Upper lobe of right lung (tissue), 1 donor: ENCODE data around the gene DNASE1L2. TPM values are rescaled to one million over a fixed set of nuclear protein-coding genes. Genes with fewer than 3 reads are reported as not detected.
A peak's percentile ranks its signal among the peaks of the same experiment; 100 is the strongest.

Experiments used
- ATAC-seq: fragments of 200-7000 bp; cut with Tn5 transposase; one replicate; pipeline ENCODE4 v1.9.1; 2020; ENCODE audit warnings: mild to moderate bottlenecking, moderate library complexity
- DNase-seq: peaks from one replicate; pipeline ENCODE4 v3.0.0-alpha.2; 2020
- H3K27ac ChIP-seq: fragments of 200-600 bp; one replicate; pipeline ENCODE4 v1.8.0; 2022
- H3K27me3 ChIP-seq: fragments of 200-600 bp; one replicate; pipeline ENCODE4 v1.8.0; 2022; ENCODE audit warnings: mild to moderate bottlenecking
- H3K36me3 ChIP-seq: fragments of 200-600 bp; one replicate; pipeline ENCODE4 v1.8.0; 2022
- H3K4me1 ChIP-seq: fragments of 200-600 bp; one replicate; pipeline ENCODE4 v1.8.0; 2022
- H3K4me3 ChIP-seq: fragments of 200-600 bp; one replicate; pipeline ENCODE4 v1.8.0; 2022; ENCODE audit warnings: mild to moderate bottlenecking
- H3K9me3 ChIP-seq: fragments of 200-600 bp; one replicate; pipeline ENCODE4 v1.8.0; 2022
- CTCF ChIP-seq: fragments of 200-600 bp; IDR thresholded peaks from one replicate; pipeline ENCODE4 v1.8.0; 2022; ENCODE audit warnings: antibody characterized with exemption
- intact Hi-C: fragments of 100-400 bp; cut with DNase I; formaldehyde crosslinking; loops from one replicate; pipeline ENCODE4 v1.11.0; 2022
- total RNA-seq: library from RNA; stranded (reverse); fragmentation: NEBNext Ultra II Directional; extraction: Animal tissue kit (Norgen Biotek cat#: 25700); gene quantifications from one replicate; pipeline ENCODE4 v1.2.1, GENCODE V29; 2021
- donor health status: DM: no; HTN: yes; CAD: no; lungs with severe emphysema.

Gene DNASE1L2
- total RNA-seq, 1 donor from 2014 or later: 0.78 TPM

GRCh38 chr16:2211923-2212347 is 24.3 kb upstream of the DNASE1L2 start:
- no peaks in the 10 kb centered on the region for H3K27me3 ChIP-seq
- TF ChIP-seq CTCF: no peak
- ATAC-seq (no peak), DNase-seq (no peak)
- H3K4me1 ChIP-seq: peaks cover 24% of the 10 kb centered on the region
- peak overlapping the region; percentile 82 for H3K27ac ChIP-seq
- no peak overlapping the region for H3K4me3 ChIP-seq
- H3K9me3 ChIP-seq: no peaks in the 10 kb centered on the region
- H3K36me3 ChIP-seq: peaks cover 30% of the 10 kb centered on the region
- intact Hi-C loops: no loop called here

GRCh38 chr16:2212362-2213324 is 23.6 kb upstream of the DNASE1L2 start:
- peak; percentile 32 for ATAC-seq
- peak overlapping the region; percentile 78 for H3K4me3 ChIP-seq
- TF ChIP-seq CTCF: no peak
- H3K4me1 ChIP-seq: peaks cover 23% of the 10 kb centered on the region
- intact Hi-C loops: no loop called here
- H3K27me3 ChIP-seq: no peaks in the 10 kb centered on the region
- DNase-seq: peak; percentile 83
- H3K9me3 ChIP-seq: no peaks in the 10 kb centered on the region
- H3K36me3 ChIP-seq: peaks cover 24% of the 10 kb centered on the region
- H3K27ac ChIP-seq: peak overlapping the region; percentile 82

DNA sequence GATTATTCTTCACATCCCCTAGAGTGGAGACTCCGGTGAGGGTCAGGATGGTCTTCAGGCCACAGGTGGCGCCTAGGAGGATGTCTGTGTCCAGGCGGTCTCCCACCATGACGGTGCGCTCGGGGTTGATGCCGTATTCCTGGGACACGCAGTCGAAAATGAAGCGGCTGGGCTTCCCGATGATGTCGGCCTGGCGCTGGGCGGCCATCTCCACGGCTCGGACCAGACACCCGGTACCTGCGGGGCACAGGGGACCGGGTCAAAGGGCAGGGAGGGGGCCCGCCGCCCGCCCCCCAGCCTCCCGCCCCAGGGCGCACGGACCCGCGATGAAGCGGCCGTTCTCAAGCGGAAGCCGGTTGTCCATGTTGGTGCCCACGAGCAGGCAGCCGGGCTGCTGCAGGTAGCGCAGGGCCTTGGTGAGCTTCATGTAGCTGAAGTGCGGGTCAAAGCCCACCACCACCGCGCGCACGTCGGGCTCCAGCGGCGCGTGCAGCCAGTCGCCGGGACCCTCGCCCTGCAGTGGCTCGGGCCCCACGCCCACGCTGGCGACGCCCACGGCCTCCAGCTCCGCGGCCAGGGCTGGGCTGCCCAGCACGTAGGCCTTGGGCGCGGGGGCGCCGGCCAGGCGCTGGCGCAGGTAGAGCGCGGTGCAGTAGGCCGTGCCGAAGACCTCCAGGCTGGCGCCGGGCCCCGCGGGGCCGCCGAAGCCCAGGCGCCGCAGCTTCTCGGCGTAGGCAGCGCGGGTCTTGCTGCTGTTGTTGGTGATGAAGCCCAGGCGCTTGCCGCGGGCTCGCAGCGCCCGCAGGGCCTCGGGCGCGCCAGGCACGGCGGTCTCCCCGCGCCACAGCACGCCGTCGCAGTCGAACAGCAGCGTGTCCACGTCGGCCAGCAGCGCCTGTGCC is 22.2 kb upstream of the DNASE1L2 start:
- no peaks in the 10 kb centered on the region for H3K9me3 ChIP-seq
- ATAC-seq (no peak), DNase-seq (no peak)
- peak overlapping the region; percentile 82 for H3K27ac ChIP-seq
- TF ChIP-seq CTCF: no peak
- H3K4me1 ChIP-seq: peaks cover 23% of the 10 kb centered on the region
- no peaks in the 10 kb centered on the region for H3K27me3 ChIP-seq
- peak overlapping the region; percentile 78 for H3K4me3 ChIP-seq
- peaks cover 10% of the 10 kb centered on the region for H3K36me3 ChIP-seq
- intact Hi-C loops: no loop called here

GRCh38 chr16:2214719-2214968 is 21.6 kb upstream of the DNASE1L2 start, which contains the start of gene PGP:
PGP (minus strand) TSS chr16:2214840; CDS start chr16:2214777, 63 bp downstream.
- peak; percentile 93 for ATAC-seq
- peak within 1 kb of the TSS; percentile 96 for H3K27ac ChIP-seq
- TF ChIP-seq CTCF: no peak
- no peaks in the 10 kb centered on the region for H3K27me3 ChIP-seq
- H3K36me3 ChIP-seq: peaks cover 4% of the 10 kb centered on the region
- H3K9me3 ChIP-seq: no peaks in the 10 kb centered on the region
- H3K4me3 ChIP-seq: peak within 1 kb of the TSS; percentile 78
- intact Hi-C loops: no loop called here
- no peak for DNase-seq
- H3K4me1 ChIP-seq: peaks cover 23% of the 10 kb centered on the region

DNA sequence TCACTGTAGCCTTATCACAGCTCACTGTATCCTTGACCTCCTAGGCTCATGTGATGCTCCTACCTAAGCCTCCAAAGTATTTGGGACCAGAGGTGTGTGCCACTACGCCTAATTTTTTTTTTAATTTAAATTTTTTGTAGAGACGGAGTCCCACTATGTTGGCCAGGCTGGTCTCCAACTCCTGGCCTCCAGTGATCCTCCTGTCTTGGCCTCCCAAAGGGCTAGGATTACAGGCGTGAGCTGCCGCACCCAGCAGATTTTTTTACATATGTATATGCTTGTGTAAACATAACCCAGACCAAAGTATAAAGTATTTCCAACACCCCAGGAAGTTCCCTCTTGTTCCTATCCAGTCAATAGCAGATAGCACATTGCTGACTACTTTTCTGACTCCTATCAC is 19.9 kb upstream of the DNASE1L2 start:
- ATAC-seq: no peak
- Histone ChIP-seq H3K4me1 (peaks cover 23% of the 10 kb centered on the region), H3K27ac (no peak overlapping the region), H3K9me3 (no peaks in the 10 kb centered on the region), H3K27me3 (no peaks in the 10 kb centered on the region), H3K36me3 (no peaks in the 10 kb centered on the region), H3K4me3 (no peak overlapping the region)
- intact Hi-C loops: no loop called here
- TF ChIP-seq CTCF: no peak
- no peak for DNase-seq
